Stimulated activated CD4-positive, alpha-beta T cell treated with anti-CD3 and anti-CD28 coated beads, Interleukin-1b, Interleukin-23, amount 100 ng/mL, for 4 hours (primary cell): ENCODE measurements around the gene DNM2.

ENCODE experiments used
- DNase-seq, 2 donors: peaks; one replicate each; pipeline ENCODE4 v3.0.0-alpha.2; 2020; ENCODE audit warnings: low read depth in 2 of 2

The DNM2 gene

DNA sequence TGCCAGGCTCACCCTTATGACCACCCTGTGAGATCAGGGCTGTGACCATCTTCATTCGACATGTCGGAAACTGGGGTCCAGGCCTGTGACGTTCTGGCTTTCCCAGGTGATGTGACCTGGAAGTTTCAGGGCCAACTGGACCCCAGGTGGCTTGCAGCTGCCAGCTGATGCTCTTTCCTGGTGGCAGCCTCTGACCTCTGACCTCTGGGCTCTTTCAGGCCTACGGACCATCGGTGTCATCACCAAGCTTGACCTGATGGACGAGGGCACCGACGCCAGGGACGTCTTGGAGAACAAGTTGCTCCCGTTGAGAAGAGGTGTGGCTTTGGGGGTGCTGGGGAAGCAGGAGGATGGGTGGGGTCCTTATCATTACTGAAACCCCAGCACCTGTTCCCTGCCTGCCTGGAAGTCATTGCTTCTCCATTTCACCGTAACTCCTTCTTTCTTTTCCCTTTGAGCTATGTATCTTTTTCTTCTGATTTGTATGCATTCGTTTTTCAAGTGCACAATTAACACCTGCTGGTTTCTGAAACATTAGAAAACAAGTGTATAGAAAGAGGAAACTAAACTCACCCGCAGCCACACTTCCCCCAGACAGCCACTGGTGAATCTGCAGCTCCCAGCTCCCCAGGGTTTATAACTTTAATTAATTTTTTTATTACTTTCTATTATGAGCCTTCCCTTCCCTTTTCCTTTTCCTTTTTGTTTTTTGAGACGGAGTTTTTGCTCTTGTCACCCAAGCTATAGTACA lies 59.2 kb downstream of the DNM2 start:
- DNase-seq: no peak

GRCh38 chr19:10780368-10780767 lies 62.5 kb downstream of the DNM2 start:
- DNase-seq: no peak

GRCh38 chr19:10782795-10783194 lies 64.9 kb downstream of the DNM2 start:
- DNase-seq: no peak

- DNase-seq: no peak
Measured at GRCh38 chr19:10784257-10784656, 66.4 kb downstream of the DNM2 start.

- no peak for DNase-seq
Measured at GRCh38 chr19:10788146-10788545, 70.3 kb downstream of the DNM2 start.

GRCh38 chr19:10789866-10790265 lies 72.0 kb downstream of the DNM2 start:
- no peak for DNase-seq

DNA sequence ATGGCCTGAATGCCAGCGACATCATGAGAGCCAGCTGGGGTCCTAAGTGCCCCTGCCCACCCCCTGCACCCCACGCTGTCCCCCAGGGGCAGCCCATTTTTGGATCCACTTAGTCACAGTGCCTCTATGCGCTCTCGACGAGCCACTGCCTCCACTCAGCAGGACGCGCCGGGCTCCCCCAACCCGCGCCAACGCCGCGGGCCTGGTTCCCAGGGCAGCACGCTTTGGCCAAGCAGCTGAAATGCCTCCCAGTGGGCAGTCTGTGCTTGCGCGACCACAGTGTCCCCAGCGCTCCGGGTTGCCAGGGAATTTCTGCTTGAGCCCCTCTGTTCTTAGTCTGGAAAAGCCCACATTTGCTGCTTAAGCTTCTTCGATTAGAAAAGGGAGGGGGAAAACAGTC lies 78.8 kb downstream of the DNM2 start:
- no peak for DNase-seq

DNA sequence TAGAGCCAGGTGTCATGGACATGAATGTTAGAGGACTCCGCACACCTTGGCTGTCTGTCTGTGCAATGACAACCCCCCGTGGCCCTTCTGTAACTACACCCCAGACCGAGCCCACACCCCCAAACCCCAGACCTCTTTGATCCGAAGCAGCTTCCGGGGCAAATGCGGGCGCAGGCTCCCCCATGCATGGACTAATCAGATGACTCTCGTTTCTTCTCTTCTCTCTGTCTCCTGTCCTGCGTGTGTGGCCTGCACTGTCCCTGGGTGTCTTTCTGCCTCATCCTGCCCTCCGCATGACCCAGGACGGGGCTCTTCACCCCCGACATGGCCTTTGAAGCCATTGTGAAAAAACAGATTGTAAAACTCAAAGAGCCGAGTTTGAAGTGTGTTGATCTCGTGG lies 79.2 kb downstream of the DNM2 start:
- DNase-seq: no peak

GRCh38 chr19:10797541-10798256 lies 79.8 kb downstream of the DNM2 start:
- peak; percentile 64 to 72 for DNase-seq

GRCh38 chr19:10800488-10800887 lies 82.6 kb downstream of the DNM2 start:
- DNase-seq: no peak

DNA sequence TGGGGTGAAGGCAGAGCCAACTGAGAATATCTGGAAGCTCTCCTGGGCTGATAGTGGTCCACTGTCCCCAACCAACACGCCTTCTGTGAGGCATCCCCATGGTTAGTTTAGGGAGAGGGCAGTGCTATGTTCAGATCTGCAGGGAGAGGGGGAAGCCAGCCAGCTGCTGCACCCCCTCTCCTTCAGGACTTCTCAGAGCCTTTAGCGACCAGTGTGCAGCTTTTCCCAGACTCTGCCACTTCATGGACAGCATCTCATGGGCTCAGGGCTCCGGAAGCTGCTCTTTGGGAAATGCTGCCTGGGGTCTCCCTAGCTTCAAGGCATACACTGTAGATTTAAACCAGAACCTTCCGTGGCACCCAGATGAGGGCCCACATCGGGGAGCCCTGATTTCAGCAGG lies 84.6 kb downstream of the DNM2 start:
- no peak for DNase-seq

DNA sequence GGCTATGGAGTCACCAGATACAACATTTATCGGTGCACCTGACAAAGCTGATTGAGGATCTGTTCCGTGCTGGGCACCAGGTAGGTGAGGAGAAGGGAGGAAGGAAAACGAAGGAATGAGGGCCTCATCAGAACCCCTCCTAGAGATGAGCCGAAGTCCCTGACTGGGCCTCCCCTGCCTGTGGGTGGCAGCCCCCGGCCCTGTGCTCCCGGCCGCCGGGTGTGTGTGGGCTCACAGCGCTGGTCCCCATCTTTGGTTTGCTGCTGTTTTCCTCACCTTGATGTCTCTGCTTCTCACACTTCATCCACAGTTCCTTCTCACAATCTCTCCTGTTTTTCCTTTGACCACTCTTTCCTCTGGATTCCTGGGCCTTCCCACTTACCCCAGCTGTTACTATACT lies 85.4 kb downstream of the DNM2 start:
- DNase-seq: no peak

- no peak for DNase-seq
Measured at GRCh38 chr19:10805065-10805757, 87.3 kb downstream of the DNM2 start.

GRCh38 chr19:10805758-10806247 lies 87.9 kb downstream of the DNM2 start:
- DNase-seq: no peak

DNA sequence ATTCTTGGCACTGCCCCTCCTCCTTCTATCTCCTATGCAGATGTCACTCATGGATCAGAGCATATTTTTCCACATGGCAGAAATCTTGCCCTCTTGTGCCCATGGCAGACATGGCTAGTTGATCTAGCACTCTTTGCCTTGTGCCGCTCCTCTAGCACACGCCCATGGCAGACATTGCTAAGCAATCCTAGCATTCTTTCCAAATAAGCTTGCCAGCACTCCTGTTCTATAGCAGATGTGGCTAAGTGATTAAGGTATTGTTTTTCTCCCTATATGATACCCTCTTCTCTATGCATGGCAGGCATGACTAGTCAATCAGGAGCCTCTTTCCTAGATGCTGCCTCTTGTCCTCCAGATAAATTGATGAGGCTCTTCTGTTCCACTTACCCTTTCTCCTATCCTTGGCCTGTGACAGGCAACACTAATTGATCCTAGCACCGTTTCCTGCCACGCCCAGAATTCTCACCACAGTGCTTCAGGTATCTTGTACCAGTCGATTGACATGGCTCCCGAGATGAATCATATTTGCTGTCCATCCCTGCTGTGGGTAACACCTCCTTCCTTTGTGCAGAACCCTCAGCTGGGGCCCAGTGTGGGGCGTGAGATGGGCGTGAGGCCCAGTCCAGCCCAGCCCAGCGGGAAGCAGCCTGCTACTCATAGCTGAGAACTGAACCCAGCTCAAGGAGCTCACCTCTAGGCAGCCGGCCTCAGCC lies 91.2 kb downstream of the DNM2 start:
- no peak for DNase-seq

DNA sequence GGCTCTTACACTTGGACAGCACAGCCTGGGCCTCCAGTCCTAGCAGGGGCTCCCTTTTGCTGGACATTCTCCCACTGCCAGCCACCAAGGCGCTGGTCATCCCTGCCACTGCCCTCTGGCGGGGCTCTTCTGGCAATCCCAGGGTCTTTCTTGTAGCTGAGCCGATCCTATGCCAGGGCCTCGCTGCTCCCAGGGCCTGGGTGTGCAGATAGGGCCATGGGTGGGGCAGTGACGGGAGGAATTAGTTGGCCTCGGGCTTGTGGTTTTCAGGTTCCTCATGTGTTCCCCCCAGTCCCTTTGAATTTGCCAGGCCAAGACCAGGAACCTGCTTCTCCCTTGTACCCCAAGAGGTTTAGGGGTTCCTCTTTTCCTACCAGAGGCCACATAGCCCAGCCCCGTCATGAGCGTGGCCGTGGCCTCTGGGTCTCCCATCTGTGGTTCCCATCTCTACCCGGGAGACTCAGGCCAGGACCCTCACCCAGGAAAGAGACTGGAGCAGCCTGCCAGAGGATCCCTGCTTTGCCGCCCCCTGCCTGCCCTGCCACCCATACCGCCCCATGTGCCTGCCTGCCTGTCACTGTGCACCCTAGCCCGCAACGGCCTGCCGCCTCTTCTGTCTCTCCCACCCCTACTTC lies 91.9 kb downstream of the DNM2 start:
- DNase-seq: no peak

DNA sequence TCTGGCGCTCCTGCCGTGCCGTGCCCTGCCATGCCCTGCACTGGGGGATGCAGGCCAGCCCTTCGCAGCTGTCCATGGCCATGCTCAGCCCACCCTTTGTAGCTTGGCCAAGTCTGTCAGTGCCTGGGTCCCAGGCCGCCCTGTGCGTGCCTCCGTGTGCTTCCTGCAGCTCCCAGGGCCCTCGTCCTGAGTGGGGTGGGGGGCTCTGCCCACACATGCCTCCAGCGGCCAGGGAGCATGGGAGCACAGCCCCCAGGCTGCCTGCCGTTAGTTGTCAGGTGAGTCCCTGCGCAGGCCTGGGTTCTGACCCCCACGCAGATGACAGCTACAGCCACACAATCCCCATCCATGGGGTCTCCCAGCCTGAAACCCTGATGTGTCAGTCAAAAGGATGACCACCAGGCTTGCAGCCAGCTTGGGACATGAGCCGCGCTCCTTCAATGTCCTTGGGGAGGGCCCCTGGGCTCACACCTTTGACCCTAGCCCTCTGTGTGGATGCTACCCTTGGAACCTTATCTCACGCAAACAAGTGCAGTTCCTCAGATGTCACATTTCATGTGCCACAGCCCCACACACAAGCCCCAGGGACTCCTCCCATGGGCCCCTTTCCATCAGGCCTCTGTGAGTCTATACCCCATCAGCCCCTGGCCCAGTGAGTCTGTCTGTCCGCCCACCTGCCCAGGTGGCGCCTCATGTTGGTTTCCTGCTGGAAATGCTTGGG lies 93.7 kb downstream of the DNM2 start:
- DNase-seq: no peak

DNA sequence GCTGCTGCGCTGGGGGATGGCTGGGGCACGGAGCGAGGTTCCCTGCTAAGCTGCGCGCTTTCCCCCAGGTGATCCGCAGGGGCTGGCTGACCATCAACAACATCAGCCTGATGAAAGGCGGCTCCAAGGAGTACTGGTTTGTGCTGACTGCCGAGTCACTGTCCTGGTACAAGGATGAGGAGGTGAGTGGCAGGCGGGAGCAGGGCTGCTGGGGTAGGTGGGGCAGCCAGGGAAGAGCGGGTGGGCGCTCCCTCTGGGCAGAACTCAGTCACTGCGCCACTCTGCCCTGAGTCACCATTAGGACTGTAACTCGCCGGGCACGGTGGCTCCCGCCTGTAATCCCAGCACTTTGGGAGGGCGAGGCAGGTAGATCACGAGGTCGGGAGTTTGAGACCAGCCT lies 94.3 kb downstream of the DNM2 start:
- DNase-seq: no peak

GRCh38 chr19:10812902-10813404 lies 95.1 kb downstream of the DNM2 start:
- no peak for DNase-seq

DNA sequence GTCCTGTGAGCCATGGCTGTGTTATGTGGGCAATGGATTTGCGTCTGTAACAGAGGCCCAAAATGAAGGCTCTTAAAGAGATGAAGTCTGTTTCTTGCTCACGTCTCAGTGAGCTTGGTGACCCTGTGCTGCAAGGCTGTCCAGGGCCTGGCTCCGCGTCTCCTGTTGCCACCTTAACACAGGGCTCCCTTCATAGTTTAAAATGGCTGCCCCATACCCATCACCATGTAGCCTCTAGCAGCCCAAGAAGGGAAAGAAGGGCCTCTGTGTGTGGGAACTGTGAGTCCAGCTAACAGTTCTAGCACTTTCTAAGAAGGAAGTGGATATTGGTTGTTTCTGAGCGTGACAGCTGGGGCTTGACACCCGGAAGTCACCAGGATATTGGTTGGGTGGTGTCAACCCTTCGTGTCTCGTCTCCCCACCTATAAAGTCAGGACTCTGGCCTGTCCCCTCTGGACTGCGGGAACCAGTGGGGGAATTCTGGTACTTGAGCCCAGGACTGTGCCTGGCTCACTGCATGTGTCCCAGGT lies 97.2 kb downstream of the DNM2 start:
- DNase-seq: no peak
